Fibroblast of the conjunctiva (primary cell): ENCODE data around the gene TRAF1.

Experiments
- DNase-seq: peaks from one replicate; pipeline ENCODE4 v3.0.0-alpha.2; 2010; ENCODE audit warnings: low read depth

The TRAF1 gene

DNA sequence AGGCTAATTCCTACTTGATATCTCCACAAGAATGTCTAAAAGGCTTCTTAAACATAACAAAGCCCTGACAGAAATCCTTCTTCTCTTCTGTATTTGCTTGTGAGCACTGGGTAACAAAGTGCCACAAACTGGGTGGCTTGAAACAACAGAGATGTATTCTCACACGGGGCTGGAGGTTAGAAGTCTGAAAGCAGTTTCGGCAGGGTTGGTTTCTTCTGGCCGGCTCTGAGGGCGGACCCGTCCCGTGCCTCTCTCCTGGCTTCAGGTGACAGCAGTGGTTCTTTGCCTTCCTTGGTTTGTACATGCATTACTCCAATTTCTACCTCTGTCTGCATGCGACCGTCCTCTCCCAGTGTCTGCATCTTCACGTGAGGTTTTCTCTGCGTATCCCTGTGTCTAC, 14.0 kb upstream of the TRAF1 start:
- DNase-seq = no peak

DNA sequence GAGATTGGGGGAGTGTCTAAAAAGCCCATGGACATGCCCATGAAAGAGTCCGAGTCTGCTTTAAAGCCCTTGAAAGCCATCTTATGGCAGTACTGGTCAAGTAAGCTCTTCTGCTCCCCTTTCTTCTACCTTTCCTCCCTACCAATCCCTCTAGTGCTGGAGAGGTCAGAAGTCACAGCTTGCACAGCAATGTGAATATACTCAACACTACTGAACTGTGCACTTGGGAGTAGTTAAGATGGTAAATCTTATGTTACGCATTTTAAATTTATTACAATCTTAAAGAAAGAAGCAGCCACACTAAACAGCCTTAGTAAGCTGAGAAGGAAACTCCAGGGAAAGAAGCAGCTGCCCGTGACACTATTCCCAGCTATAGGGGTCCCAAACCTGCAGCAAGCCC, 12.3 kb upstream of the TRAF1 start:
- DNase-seq = no peak

GRCh38 chr9:120937596-120937995, 11.0 kb upstream of the TRAF1 start:
- DNase-seq = no peak

GRCh38 chr9:120937127-120937526, 10.5 kb upstream of the TRAF1 start:
- DNase-seq = peak; percentile 51

GRCh38 chr9:120936764-120937122, 10.1 kb upstream of the TRAF1 start:
- no peak for DNase-seq

DNA sequence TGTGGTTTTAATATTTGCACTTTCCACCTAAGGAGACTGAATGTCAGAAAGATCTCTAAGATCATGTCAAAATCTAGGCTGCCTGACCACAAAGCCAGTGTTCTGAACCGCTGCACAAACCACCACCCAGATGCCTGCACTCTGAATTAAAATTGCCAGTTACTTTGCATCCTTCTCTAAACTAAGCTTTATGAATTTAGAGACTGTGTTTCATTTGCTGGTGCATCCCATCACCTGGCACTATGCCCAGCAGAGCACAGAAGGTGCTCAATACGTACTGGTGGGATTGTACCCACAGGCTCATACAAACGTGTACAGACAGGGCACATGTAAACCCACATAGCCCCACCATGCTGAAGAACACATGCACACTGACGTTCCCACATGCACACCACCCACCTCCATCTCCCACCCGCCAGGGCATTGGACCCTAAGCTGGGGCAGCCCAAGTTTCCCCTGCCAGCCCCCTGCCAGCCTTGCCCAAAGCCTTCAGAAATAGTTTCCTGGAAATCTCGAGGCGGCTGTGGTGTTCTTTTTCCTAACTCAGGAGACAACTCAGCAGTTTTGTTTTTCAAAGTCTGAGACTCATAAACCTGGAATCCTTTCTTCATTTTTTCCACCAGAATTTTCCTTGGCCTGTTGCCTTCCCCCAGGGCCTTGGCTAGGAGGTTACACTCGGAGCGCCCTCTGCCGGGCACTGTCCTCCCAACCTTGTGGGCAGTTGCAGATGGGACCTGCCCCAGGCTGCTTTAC, 9.6 kb upstream of the TRAF1 start:
- peak; percentile 94 for DNase-seq

DNA sequence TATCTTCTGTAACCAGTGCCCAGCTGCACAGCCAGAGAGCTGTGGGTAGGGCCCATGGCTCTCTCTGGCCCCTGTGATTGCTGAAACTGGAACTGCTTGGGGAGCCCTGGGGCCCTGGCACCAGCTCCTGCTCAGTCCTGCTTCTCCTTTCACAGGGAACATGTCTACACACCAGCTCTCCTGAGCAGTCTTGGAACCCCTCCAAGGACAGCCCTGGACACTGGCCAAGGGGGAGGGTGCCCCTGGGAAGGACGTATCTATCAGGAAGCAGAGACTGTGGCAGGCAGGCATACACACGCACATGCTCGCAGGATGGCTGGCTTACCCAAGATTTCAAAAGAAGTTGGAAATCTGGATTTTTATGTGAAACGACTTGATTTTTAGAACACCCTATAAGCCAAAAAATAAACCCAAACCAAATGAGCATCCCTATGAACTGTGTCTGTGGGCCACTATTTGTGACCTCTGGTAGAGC, 8.8 kb upstream of the TRAF1 start:
- DNase-seq = peak; percentile 94

- no peak for DNase-seq
Measured at GRCh38 chr9:120934281-120934680, 7.7 kb upstream of the TRAF1 start.

DNA sequence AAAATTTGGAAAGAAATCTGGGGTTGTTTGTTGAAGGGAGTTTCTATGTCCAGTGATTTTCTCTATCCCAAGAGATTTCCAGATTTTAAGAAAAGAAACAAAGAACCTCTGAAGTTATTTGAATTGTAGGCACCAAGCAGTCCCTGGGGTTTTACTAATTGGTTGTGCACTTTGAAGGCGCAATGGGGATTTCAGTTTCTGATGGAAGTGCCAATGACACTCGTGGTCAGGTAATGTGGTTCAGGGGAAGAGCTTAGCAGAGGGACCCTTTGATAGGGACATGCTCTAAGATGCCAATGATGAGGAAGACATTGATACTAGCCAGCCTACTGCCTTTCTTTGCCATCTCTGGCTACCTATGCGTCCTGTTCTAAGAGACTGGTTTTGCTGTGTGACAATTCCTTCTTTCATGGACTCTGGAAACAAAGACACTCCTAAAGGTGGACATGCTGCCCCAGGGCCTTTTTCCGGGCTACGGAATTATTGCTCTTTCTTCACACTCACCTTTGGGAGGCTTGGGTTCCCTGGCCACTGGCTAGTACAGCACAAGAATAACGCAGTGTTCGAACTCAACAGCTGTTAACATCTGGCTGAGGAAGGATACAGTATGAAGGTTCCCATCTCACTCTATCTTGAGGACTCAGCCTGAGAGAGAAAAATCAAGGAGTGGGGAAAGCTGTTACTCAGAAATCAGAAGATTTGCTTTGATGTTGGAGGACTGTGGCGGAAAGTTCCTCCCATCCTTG, 6.9 kb upstream of the TRAF1 start:
- DNase-seq = no peak

DNA sequence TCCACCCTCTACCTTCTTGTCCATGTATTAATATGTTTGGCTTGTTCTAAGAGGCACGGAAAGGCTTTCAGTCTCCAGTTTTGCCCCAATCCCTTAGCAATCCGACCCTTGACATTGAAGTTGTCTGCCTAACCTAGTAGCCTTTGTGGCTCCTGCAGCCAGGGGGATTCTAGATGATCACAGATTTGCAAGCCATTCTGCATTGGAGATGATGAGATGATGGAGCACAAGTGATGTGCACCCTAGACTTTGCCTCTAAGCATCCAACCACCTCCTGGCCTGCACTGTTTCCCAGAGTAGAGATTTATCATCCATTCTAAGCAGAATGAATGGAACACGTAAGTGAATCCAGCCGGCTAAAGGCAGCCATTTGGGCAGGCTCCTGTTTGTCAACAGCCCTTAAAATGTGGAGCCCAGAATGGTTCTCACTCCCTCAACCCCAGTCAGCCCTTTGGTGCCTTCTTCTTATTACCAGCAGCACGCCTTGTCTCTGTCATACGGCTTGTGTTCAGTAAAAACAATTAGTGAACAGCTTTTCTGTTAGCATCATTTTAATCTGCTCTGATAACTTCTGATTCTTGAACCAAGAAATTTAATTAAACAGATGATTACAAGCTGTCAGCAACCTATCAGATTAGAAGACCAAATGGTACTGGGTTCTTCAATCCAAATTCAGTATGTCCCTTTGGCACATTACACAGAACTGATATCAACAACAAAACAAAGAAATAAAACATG, 5.7 kb upstream of the TRAF1 start:
- DNase-seq = no peak

- no peak for DNase-seq
Measured at GRCh38 chr9:120931231-120932085, 4.9 kb upstream of the TRAF1 start.

DNA sequence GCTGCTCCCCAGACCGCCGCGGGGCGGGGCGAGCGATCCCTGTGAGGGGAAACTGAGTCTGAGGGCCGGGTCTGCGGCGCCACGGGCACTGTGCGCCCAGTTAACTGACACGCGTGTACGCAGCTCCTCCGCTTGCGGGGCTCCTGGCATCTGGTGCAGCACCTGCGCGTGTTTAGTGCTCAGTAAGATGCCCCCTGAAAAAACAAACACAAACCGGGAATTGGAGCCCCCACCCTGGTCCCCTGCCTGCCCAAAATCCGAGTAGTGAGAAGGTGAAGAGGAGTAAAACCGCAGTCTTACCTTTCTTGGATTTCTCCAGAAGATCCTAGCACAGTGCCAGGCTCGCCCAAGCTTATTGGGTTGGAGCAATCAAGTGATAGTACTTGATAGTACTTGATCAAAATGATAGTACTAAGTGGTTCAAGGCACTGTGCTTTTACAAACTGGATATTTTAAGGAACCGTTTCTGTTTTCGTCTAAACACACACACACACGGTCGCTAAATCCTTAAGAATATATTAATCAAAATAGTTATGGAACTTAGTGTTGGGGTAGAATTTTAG, 2.7 kb upstream of the TRAF1 start:
- no peak for DNase-seq

- no peak for DNase-seq
Measured at GRCh38 chr9:120928483-120929228, 2.1 kb upstream of the TRAF1 start.

GRCh38 chr9:120928015-120928482, 1.5 kb upstream of the TRAF1 start:
- DNase-seq = no peak

DNA sequence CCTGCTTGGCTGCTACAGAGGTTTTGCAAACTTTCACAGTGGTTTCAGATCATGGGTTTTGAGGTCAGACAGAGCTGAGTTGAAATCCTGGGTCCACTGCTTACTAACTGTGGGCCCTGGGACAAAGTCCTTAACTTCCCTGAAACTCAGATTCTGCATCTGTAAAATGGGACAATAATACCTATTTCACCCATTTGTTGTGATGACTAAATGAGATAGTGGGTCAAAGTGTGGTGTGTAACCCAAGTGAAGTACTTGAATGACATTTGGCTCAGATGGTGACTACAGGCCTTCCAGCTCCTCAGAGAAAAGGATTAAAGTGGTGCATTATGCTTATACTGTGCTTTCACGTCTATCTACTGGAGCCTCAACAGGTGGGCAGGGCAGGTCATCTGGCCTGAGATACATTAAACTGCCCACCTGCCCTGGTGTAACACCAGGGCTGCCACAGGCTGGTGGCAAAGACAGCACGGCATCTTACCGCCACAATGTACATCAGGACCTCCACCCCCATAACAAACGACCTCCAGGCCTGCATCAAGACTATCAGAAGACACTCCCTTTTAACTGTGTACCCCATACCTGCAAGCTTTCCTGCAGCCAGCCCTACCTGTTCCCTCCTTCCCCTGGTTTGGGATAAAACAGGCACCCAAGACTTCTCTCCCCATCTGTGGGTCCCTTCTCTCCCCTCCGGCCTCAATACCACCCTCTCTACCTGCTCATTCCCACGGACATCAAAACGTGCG, 846 bp upstream of the TRAF1 start:
- DNase-seq = no peak

DNA sequence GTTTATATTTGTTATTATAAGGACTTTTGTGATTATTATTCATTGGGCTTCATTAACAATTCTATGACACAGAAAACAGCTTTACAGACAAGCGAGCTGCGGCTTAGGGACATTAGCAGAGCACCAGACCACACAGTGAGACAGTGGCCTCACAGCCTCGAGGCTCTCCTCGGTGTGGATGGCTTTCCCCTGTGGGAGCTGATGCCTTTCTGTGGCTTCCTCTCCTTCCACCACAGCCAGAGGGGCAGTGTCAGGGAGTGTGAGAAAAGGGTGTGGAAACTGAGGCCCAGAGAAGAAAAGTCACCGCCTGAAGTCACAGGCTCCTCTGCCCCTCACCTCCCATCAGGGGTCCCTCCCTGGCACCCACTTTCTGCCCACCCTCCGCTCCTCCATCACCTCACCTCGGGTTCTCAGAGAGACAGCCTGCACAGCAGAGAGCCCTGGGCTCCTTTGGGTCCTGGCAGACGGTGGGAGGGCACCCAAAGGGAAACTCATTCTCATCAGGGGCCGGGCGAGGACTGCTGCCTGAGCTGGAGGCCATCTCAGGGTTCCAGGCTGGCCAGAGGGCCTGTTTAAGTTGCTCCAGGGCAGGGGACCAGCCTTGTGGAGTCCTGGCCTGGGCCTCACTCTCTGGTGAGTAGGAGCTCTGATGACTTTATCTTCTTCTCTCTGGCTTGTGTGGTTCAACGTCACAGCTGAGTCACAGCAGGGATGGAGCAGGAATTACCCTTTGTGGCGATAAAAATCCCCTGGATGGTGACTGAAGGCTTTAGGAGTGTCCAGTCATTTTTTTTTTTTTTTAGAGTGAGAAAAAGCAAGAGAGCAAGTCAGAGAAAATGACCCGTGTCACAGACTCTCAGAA, 830 bp downstream of the TRAF1 start:
- no peak for DNase-seq

GRCh38 chr9:120924698-120925534, 1.7 kb downstream of the TRAF1 start:
- DNase-seq = no peak
